Measurements from ENCODE around the gene GDI1. TPM values are rescaled to one million over a fixed set of nuclear protein-coding genes. Genes with fewer than 3 reads are reported as not detected.
A peak's percentile ranks its signal among the peaks of the same experiment; 100 is the strongest.

Gene GDI1
- total and polyA plus RNA-seq, 7 donors: 50.9 to 101 (median 75.2) TPM

DNA sequence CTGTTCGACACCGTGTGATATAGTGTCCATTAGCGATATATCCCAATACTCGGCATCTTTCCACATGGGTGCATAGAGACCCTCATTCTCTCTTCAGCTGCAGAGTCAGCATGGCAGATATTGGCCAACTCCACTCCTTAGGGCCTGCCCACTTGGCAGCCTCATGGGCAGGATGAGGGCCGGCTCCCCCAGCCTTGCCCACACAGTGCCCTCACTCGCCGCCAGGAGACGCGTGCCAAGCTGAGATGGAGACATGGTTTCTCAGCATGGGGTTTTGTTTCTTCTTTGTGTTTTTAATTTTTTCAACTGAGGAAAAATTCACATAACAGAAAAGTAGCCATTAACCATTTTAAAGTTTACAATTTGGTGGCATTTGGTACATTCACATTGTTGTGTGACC lies 15.9 kb downstream of the GDI1 start:
- intact Hi-C loops (cut with DNase I): no loop called here

DNA sequence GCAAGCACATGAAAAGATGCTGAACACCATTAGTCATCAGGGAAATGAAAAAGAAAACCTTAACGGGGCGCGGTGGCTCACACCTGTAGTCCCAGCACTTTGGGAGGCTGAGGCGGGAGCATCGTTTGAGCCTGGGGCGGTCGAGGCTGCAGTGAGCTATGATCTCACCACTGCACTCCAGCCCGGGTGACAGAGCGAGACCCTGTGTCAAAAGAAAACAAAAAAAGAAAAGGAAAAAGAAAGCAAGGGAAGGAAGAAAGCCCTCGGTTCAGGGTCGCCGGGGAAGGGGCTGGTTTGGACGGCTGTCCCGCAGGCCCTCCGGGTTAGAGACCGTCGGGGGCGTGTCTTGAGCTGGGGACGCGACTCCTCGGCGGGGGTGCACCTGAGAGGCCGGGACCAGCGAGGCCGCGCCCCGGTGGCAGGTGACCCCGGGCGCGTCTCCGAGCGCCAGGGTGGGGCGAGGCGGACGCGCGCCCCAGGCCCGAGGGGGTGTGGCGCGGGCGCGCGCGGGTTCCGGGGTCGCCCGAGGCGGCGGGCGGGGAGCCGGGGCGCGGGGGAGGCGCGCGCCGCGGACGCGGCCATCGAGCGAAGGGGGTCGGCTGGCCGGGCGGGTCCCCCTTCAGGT lies 20.6 kb downstream of the GDI1 start:
- intact Hi-C loops (cut with DNase I): loop anchor here (2.0 kb wide), 1 partner anchor 19 kb away; no protein-coding TSS in a partner anchor
- DNase-seq: no peak
- peak overlapping the region; percentile 26 to 76 (median 63) for H3K4me3 ChIP-seq
- TF ChIP-seq EP300 (IDR thresholded peaks at IDR 0.05) (no peak), POLR2AphosphoS5 (IDR thresholded peaks at IDR 0.05) (no peak), POLR2A (IDR thresholded peaks at IDR 0.05) (no peak)
- TF ChIP-seq, protein P1, sequence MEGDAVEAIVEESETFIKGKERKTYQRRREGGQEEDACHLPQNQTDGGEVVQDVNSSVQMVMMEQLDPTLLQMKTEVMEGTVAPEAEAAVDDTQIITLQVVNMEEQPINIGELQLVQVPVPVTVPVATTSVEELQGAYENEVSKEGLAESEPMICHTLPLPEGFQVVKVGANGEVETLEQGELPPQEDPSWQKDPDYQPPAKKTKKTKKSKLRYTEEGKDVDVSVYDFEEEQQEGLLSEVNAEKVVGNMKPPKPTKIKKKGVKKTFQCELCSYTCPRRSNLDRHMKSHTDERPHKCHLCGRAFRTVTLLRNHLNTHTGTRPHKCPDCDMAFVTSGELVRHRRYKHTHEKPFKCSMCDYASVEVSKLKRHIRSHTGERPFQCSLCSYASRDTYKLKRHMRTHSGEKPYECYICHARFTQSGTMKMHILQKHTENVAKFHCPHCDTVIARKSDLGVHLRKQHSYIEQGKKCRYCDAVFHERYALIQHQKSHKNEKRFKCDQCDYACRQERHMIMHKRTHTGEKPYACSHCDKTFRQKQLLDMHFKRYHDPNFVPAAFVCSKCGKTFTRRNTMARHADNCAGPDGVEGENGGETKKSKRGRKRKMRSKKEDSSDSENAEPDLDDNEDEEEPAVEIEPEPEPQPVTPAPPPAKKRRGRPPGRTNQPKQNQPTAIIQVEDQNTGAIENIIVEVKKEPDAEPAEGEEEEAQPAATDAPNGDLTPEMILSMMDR (IDR thresholded peaks at IDR 0.05): no peak
- peak overlapping the region in 3 of 4 donors; percentile 72 to 76 (median 74) for H3K27ac ChIP-seq
- no peaks in the 10 kb centered on the region for H3K27me3 ChIP-seq
- H3K9me3 ChIP-seq: no peaks in the 10 kb centered on the region
- H3K4me1 ChIP-seq: peaks cover 0 to 15% (median 11%) of the 10 kb centered on the region in 4 donors
- H3K36me3 ChIP-seq: peaks cover 0 to 4% (median 0%) of the 10 kb centered on the region in 4 donors
- WGBS, 2 donors: 1 to 3% methylated on average over 65 of the region's 65 CpGs

More for the DNA sequence above, 15.9 kb downstream of the GDI1 start:
- Histone ChIP-seq H3K36me3 (peaks cover 5 to 32% (median 14%) of the 10 kb centered on the region in 4 donors), H3K4me3 (no peak overlapping the region), H3K27ac (no peak overlapping the region), H3K9me3 (no peaks in the 10 kb centered on the region), H3K4me1 (no peaks in the 10 kb centered on the region), H3K27me3 (no peaks in the 10 kb centered on the region)
- no peak for DNase-seq
- WGBS, 2 donors: 95 to 97% methylated on average over 9 of the region's 9 CpGs
- TF ChIP-seq, protein P1 (IDR thresholded peaks at IDR 0.05): no peak

DNA sequence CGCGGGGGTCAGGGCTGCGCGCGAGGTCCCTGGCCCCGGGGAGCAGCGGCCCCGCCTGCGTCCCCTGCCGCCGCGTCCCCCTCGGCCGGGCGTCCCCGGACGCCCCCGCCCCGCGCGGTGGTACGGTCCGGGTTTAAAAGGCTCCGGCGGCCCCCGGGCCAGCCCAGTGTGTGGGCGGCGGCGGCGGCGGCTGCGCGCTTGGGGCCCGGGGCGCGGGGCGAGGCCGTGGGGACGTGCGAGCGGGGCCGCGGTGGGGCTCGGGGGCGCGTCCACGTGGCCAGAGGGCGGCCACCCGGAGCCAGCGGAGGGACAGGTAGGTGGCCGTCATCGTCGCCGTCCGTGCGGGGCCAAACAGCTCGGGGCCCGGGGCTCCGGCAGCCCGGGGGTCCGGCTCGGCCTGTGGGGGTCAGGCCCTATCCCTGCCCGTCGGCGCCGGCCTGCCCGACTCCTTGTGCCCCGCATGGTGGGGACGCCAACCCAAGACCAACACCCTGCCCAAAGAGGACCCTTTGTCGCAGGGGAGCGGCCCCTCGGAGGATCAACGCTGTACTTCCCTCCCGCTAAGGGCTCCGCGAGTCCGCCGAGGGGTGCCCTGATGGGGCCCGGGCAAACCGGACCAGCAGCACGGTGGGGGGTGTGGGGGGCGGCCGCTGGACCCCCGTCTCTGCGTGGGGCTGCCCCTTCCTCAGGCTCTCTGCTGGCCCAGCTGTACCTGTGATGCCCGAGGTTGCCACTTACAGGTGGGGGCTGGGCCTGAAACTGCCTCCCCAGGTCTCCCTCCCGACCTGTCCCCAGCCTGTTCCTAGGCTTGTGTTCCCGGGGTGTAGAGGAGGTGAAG lies 21.4 kb downstream of the GDI1 start, which contains the start of gene PLXNA3:
Gene PLXNA3 (plus strand): TSS at position 166 of the 838 bp plus-strand sequence. CDS start 1,903 bp downstream, outside the sequence.
- Histone ChIP-seq H3K27ac (peak within 1 kb of the TSS; percentile 66 to 76 (median 73)), H3K36me3 (peaks cover 0 to 4% (median 0%) of the 10 kb centered on the region in 4 donors), H3K9me3 (no peaks in the 10 kb centered on the region), H3K4me3 (peak within 1 kb of the TSS; percentile 43 to 76 (median 63)), H3K4me1 (peaks cover 0 to 15% (median 11%) of the 10 kb centered on the region in 4 donors), H3K27me3 (no peaks in the 10 kb centered on the region)
- no peak for DNase-seq
- WGBS, 2 donors: 0% methylated on average over 88 of the region's 88 CpGs
- TF ChIP-seq EP300 (IDR thresholded peaks at IDR 0.05): no peak
- TF ChIP-seq POLR2AphosphoS5 (IDR thresholded peaks at IDR 0.05): peak in 3 of 4 donors; percentile 26 to 45 (median 43)
- intact Hi-C loops (cut with DNase I): loop anchor here (2.0 kb wide), 1 partner anchor 18 kb away; no protein-coding TSS in a partner anchor

- H3K4me1 ChIP-seq: peaks cover 0 to 15% (median 11%) of the 10 kb centered on the region in 4 donors
- peaks cover 0 to 8% (median 0%) of the 10 kb centered on the region in 4 donors for H3K36me3 ChIP-seq
- H3K27me3 ChIP-seq: no peaks in the 10 kb centered on the region
- no peak for TF ChIP-seq POLR2A (IDR thresholded peaks at IDR 0.05)
- TF ChIP-seq EP300 (IDR thresholded peaks at IDR 0.05): no peak
- TF ChIP-seq, protein P1 (IDR thresholded peaks at IDR 0.05): no peak
- no peak for TF ChIP-seq POLR2AphosphoS5 (IDR thresholded peaks at IDR 0.05)
- 28 to 35% methylated on average over 15 of the region's 15 CpGs for WGBS, 2 donors
- peak overlapping the region; percentile 43 to 76 (median 63) for H3K4me3 ChIP-seq
- peak overlapping the region; percentile 66 to 76 (median 73) for H3K27ac ChIP-seq
- intact Hi-C loops (cut with DNase I): loop anchor here (2.0 kb wide), 1 partner anchor 18 kb away; no protein-coding TSS in a partner anchor
- H3K9me3 ChIP-seq: no peaks in the 10 kb centered on the region
- DNase-seq: no peak
Measured at GRCh38 chrX:154458954-154459778, 22.2 kb downstream of the GDI1 start.

All from sigmoid colon (tissue), 7 donors.